ENCODE measurements around the gene PPM1E.
"Not testable (repeated sequence)": the region's sequence is repeated elsewhere in the genome, so short reads cannot be mapped to it uniquely, and the experiment has no call there.

PPM1E gene

DNA sequence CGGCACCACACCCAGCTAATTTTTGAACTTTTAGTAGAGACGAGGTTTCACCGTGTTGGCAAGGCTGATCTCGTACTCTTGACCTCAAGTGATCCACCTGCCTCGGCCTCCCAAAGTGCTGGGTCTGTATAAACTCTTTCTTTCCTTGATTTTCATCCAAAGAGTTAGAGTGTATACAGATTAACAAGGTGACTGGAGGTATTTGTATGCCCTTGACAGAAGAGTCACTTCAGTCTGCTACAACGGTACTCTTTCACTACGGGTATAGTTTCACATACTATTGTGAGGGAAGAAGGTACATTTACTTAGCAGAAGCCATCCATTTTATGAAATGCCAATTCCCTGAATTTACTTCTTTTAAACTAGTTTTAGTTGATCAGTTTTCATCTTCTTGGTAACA lies 32.5 kb downstream of the PPM1E start:
- TF ChIP-seq, protein P1, sequence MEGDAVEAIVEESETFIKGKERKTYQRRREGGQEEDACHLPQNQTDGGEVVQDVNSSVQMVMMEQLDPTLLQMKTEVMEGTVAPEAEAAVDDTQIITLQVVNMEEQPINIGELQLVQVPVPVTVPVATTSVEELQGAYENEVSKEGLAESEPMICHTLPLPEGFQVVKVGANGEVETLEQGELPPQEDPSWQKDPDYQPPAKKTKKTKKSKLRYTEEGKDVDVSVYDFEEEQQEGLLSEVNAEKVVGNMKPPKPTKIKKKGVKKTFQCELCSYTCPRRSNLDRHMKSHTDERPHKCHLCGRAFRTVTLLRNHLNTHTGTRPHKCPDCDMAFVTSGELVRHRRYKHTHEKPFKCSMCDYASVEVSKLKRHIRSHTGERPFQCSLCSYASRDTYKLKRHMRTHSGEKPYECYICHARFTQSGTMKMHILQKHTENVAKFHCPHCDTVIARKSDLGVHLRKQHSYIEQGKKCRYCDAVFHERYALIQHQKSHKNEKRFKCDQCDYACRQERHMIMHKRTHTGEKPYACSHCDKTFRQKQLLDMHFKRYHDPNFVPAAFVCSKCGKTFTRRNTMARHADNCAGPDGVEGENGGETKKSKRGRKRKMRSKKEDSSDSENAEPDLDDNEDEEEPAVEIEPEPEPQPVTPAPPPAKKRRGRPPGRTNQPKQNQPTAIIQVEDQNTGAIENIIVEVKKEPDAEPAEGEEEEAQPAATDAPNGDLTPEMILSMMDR (IDR thresholded peaks at IDR 0.05; ENCODE audit: low read depth, low read length, missing control alignments) = no peak
- DNase-seq (ENCODE audit: extremely low read depth, low read depth) = no peak
- H3K4me3 ChIP-seq (replicated peaks; ENCODE audit: low read depth, low read length) = no peak overlapping the region

- H3K4me3 ChIP-seq (replicated peaks; ENCODE audit: low read depth, low read length) = no peak overlapping the region
- no peak for DNase-seq (ENCODE audit: extremely low read depth, low read depth)
- TF ChIP-seq, protein P1 (IDR thresholded peaks at IDR 0.05; ENCODE audit: low read depth, low read length, missing control alignments) = no peak
Observed at GRCh38 chr17:58789160-58789559, 33.5 kb downstream of the PPM1E start.

DNA sequence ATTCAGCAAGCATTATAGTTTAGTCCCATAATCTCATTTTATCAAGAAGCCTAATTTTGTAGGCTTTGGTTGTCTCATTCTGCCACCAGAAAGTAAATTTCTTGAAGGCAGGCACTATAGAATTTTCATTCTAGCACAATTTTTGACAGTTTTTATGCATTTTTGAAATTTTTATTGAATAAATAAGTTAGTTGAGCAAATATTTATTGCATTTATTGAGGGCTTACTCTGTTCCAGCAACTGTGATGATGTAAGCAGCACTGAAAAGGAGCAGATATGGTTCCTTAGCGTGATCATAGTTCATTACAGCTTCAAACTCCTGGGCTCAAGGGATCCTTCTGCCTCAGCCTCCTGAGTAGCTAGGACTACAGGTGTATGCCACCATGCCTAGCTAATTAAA lies 34.2 kb downstream of the PPM1E start:
- DNase-seq (ENCODE audit: extremely low read depth, low read depth) = no peak
- H3K4me3 ChIP-seq (replicated peaks; ENCODE audit: low read depth, low read length) = no peak overlapping the region
- TF ChIP-seq, protein P1 (IDR thresholded peaks at IDR 0.05; ENCODE audit: low read depth, low read length, missing control alignments) = no peak

- DNase-seq (ENCODE audit: extremely low read depth, low read depth); H3K4me3 ChIP-seq (replicated peaks; ENCODE audit: low read depth, low read length): not testable (repeated sequence)
Observed at GRCh38 chr17:58794508-58794907, 38.9 kb downstream of the PPM1E start.

- no peak for DNase-seq (ENCODE audit: extremely low read depth, low read depth)
Observed at GRCh38 chr17:58802188-58802587, 46.5 kb downstream of the PPM1E start.

GRCh38 chr17:58806046-58806445 lies 50.4 kb downstream of the PPM1E start:
- TF ChIP-seq, protein P1 (IDR thresholded peaks at IDR 0.05; ENCODE audit: low read depth, low read length, missing control alignments) = no peak
- no peak overlapping the region for H3K4me3 ChIP-seq (replicated peaks; ENCODE audit: low read depth, low read length)
- no peak for DNase-seq (ENCODE audit: extremely low read depth, low read depth)

More at GRCh38 chr17:58802188-58802587, 46.5 kb downstream of the PPM1E start:
- TF ChIP-seq, protein P1 (IDR thresholded peaks at IDR 0.05; ENCODE audit: low read depth, low read length, missing control alignments) = no peak
- no peak overlapping the region for H3K4me3 ChIP-seq (replicated peaks; ENCODE audit: low read depth, low read length)

GRCh38 chr17:58808609-58809563 lies 53.2 kb downstream of the PPM1E start:
- H3K4me3 ChIP-seq (replicated peaks; ENCODE audit: low read depth, low read length) = no peak overlapping the region
- DNase-seq (ENCODE audit: extremely low read depth, low read depth) = no peak
- TF ChIP-seq, protein P1 (IDR thresholded peaks at IDR 0.05; ENCODE audit: low read depth, low read length, missing control alignments) = no peak
